SH-SY5Y (cell line): ENCODE measurements around the gene SMAP1.

Experiments used
- GATA2 ChIP-seq: IDR thresholded peaks from 2 replicates; pipeline ENCODE4 v1.6.1; 2011; ENCODE audit warnings: mild to moderate bottlenecking, low read depth, low read length
- GATA3 ChIP-seq: IDR thresholded peaks from 2 replicates; pipeline ENCODE4 v1.6.1; 2011; ENCODE audit warnings: low read depth, mild to moderate bottlenecking, low read length, moderate library complexity

The SMAP1 gene

GRCh38 chr6:70667711-70668498 is at the start of gene SMAP1:
Gene SMAP1 (plus strand): TSS chr6:70667883. CDS start chr6:70668024, 141 bp downstream.
- TF ChIP-seq GATA2: no peak
- no peak for TF ChIP-seq GATA3

- TF ChIP-seq GATA3: no peak
- TF ChIP-seq GATA2: no peak
Measured at GRCh38 chr6:70620746-70621145, 46.9 kb upstream of the SMAP1 start.

GRCh38 chr6:70622461-70622860 is 45.2 kb upstream of the SMAP1 start:
- TF ChIP-seq GATA3: no peak
- no peak for TF ChIP-seq GATA2

GRCh38 chr6:70625436-70625835 is 42.2 kb upstream of the SMAP1 start:
- no peak for TF ChIP-seq GATA2
- no peak for TF ChIP-seq GATA3

- TF ChIP-seq GATA3 (no peak), GATA2 (no peak)
Measured at GRCh38 chr6:70627500-70628254, 40.0 kb upstream of the SMAP1 start.

- TF ChIP-seq GATA2 (peak; percentile 75), GATA3 (peak; percentile 35; the same call in 1 of the 2 replicates)
Measured at GRCh38 chr6:70629929-70630328, 37.8 kb upstream of the SMAP1 start.

- TF ChIP-seq GATA3: no peak
- TF ChIP-seq GATA2: no peak
Measured at GRCh38 chr6:70633870-70634269, 33.8 kb upstream of the SMAP1 start.

GRCh38 chr6:70636596-70636995 is 31.1 kb upstream of the SMAP1 start:
- no peak for TF ChIP-seq GATA2
- TF ChIP-seq GATA3: no peak

- TF ChIP-seq GATA2 (no peak), GATA3 (no peak)
Measured at GRCh38 chr6:70638468-70638867, 29.2 kb upstream of the SMAP1 start.

GRCh38 chr6:70651326-70651905 is 16.3 kb upstream of the SMAP1 start:
- TF ChIP-seq GATA2 (no peak), GATA3 (no peak)

GRCh38 chr6:70652216-70652615 is 15.5 kb upstream of the SMAP1 start:
- TF ChIP-seq GATA2 (no peak), GATA3 (no peak)

GRCh38 chr6:70657706-70658105 is 10.0 kb upstream of the SMAP1 start:
- no peak for TF ChIP-seq GATA3
- TF ChIP-seq GATA2: no peak

GRCh38 chr6:70663881-70664466 is 3.7 kb upstream of the SMAP1 start:
- TF ChIP-seq GATA2 (no peak), GATA3 (no peak)

GRCh38 chr6:70666706-70667105 is 977 bp upstream of the SMAP1 start:
- TF ChIP-seq GATA2 (no peak), GATA3 (no peak)
